HEK293 (cell line): ENCODE results near the gene EBNA1BP2.

ENCODE experiments used
- CTCF ChIA-PET: fragments of 350-600 bp; formaldehyde crosslinking; extraction: SDS; loops from one replicate; lab custom pipeline; 2021; ENCODE audit warnings: antibody characterized with exemption; lab: Yijun Ruan, JAX
- POLR2A ChIA-PET: fragments of 300-600 bp; formaldehyde crosslinking; extraction: SDS; loops from one replicate; lab custom pipeline; 2020; ENCODE audit warnings: antibody characterized with exemption, inconsistent platforms; lab: Yijun Ruan, JAX
- H3K27ac ChIP-seq: fragments of 200-500 bp; sonication (Bioruptor generic); 2 replicates; pipeline ENCODE4 v1.5.1; 2014; ENCODE audit warnings: low read depth, low read length, control low read depth, inconsistent platforms; ENCODE audit errors: extremely low read depth
- H3K36me3 ChIP-seq, 2 experiments: fragments of 200-500 bp in 1 of 2; sonication (Bioruptor generic) in 1 of 2; 1 replicate in 1 of 2; 2 replicates in 1 of 2; pipeline ENCODE4 v1.5.1; 2014 to 2017; ENCODE audit warnings: inconsistent platforms in 2 of 2, low read length in 2 of 2; ENCODE audit not compliant: control insufficient read depth in 2 of 2, insufficient read depth in 1 of 2
- H3K4me1 ChIP-seq: fragments of 200-500 bp; sonication (Bioruptor generic); 2 replicates; pipeline ENCODE4 v1.5.1; 2014; ENCODE audit warnings: mild to moderate bottlenecking, low read length, inconsistent platforms; ENCODE audit not compliant: control insufficient read depth, insufficient read depth
- H3K4me3 ChIP-seq: 2 replicates; pipeline ENCODE4 v1.5.1; 2011; ENCODE audit warnings: low read depth, mild to moderate bottlenecking, control low read depth, low read length, moderate library complexity
- H3K9me3 ChIP-seq: fragments of 200-500 bp; sonication (Bioruptor generic); 2 replicates; pipeline ENCODE4 v1.5.1; 2014; ENCODE audit warnings: low read depth, low read length, inconsistent platforms; ENCODE audit not compliant: control insufficient read depth, insufficient read depth
- EGR2 ChIP-seq: fragments of 450-650 bp; formaldehyde crosslinking; IDR thresholded peaks from 2 replicates; pipeline ENCODE4 v1.5.1; 2016; ENCODE audit warnings: low read depth, missing biosample characterization, missing genetic modification characterization
- KLF10 ChIP-seq: fragments of 450-650 bp; IDR thresholded peaks from 2 replicates; pipeline ENCODE4 v1.5.1; 2018; ENCODE audit warnings: missing biosample characterization, mild to moderate bottlenecking, missing genetic modification characterization
- MEIS1 ChIP-seq: sonication (generic); formaldehyde crosslinking; IDR thresholded peaks from 2 replicates; pipeline ENCODE4 v1.8.1; 2022; ENCODE audit warnings: missing genetic modification reagents, mild to moderate bottlenecking, borderline replicate concordance
- MYNN ChIP-seq: fragments of 450-650 bp; formaldehyde crosslinking; IDR thresholded peaks from 2 replicates; pipeline ENCODE4 v1.5.1; 2016; ENCODE audit warnings: missing biosample characterization, missing genetic modification characterization, borderline replicate concordance
- OSR2 ChIP-seq: fragments of 450-650 bp; formaldehyde crosslinking; IDR thresholded peaks from 2 replicates; pipeline ENCODE4 v1.5.1; 2016; ENCODE audit warnings: missing biosample characterization, missing genetic modification characterization
- YY1 ChIP-seq: fragments of 450-650 bp; formaldehyde crosslinking; IDR thresholded peaks from 2 replicates; pipeline ENCODE4 v1.5.1; 2018; ENCODE audit warnings: missing biosample characterization, missing genetic modification characterization
- ZBTB1 ChIP-seq: fragments of 450-650 bp; formaldehyde crosslinking; IDR thresholded peaks from 2 replicates; pipeline ENCODE4 v1.5.1; 2016; ENCODE audit warnings: missing biosample characterization, missing genetic modification characterization
- ZFP37 ChIP-seq: fragments of 450-650 bp; formaldehyde crosslinking; IDR thresholded peaks from 2 replicates; pipeline ENCODE4 v1.5.1; 2016; ENCODE audit warnings: missing biosample characterization, missing genetic modification characterization
- ZIC2 ChIP-seq: fragments of 450-650 bp; formaldehyde crosslinking; IDR thresholded peaks from 2 replicates; pipeline ENCODE4 v1.5.1; 2016; ENCODE audit warnings: missing biosample characterization, missing genetic modification characterization
- ZNF121 ChIP-seq: fragments of 450-650 bp; formaldehyde crosslinking; IDR thresholded peaks from 2 replicates; pipeline ENCODE4 v1.5.1; 2016; ENCODE audit warnings: missing biosample characterization, missing genetic modification characterization
- ZNF138 ChIP-seq: fragments of 450-650 bp; formaldehyde crosslinking; IDR thresholded peaks from 2 replicates; pipeline ENCODE4 v1.5.1; 2016; ENCODE audit warnings: missing biosample characterization, missing genetic modification characterization, borderline replicate concordance
- ZNF175 ChIP-seq: fragments of 450-650 bp; formaldehyde crosslinking; IDR thresholded peaks from 2 replicates; pipeline ENCODE4 v1.5.1; 2016; ENCODE audit warnings: missing biosample characterization, missing genetic modification characterization
- ZNF202 ChIP-seq: fragments of 450-650 bp; formaldehyde crosslinking; IDR thresholded peaks from 2 replicates; pipeline ENCODE4 v1.5.1; 2016; ENCODE audit warnings: missing biosample characterization, missing genetic modification characterization, borderline replicate concordance
- ZNF223 ChIP-seq: fragments of 450-650 bp; formaldehyde crosslinking; IDR thresholded peaks from 2 replicates; pipeline ENCODE4 v1.5.1; 2016; ENCODE audit warnings: missing biosample characterization, missing genetic modification characterization
- ZNF26 ChIP-seq: fragments of 450-650 bp; formaldehyde crosslinking; IDR thresholded peaks from 2 replicates; pipeline ENCODE4 v1.5.1; 2016; ENCODE audit warnings: missing biosample characterization, missing genetic modification characterization
- ZNF324 ChIP-seq: fragments of 450-650 bp; formaldehyde crosslinking; IDR thresholded peaks from 2 replicates; pipeline ENCODE4 v1.5.1; 2016; ENCODE audit warnings: missing biosample characterization, missing genetic modification characterization
- ZNF37A ChIP-seq: fragments of 450-650 bp; IDR thresholded peaks from 2 replicates; pipeline ENCODE4 v1.5.1; 2018; ENCODE audit warnings: missing biosample characterization, missing genetic modification characterization
- ZNF391 ChIP-seq: fragments of 450-650 bp; formaldehyde crosslinking; IDR thresholded peaks from 2 replicates; pipeline ENCODE4 v1.5.1; 2016; ENCODE audit warnings: low read depth, missing biosample characterization, missing genetic modification characterization, borderline replicate concordance
- ZNF416 ChIP-seq: fragments of 450-650 bp; formaldehyde crosslinking; IDR thresholded peaks from 2 replicates; pipeline ENCODE4 v1.5.1; 2016; ENCODE audit warnings: missing biosample characterization, missing genetic modification characterization
- ZNF433 ChIP-seq: fragments of 450-650 bp; formaldehyde crosslinking; IDR thresholded peaks from 2 replicates; pipeline ENCODE4 v1.5.1; 2016; ENCODE audit warnings: missing biosample characterization, missing genetic modification characterization, low read depth
- ZNF473 ChIP-seq: fragments of 450-650 bp; formaldehyde crosslinking; IDR thresholded peaks from 2 replicates; pipeline ENCODE4 v1.5.1; 2017; ENCODE audit warnings: missing biosample characterization, missing genetic modification characterization
- ZNF548 ChIP-seq: fragments of 450-650 bp; formaldehyde crosslinking; IDR thresholded peaks from 2 replicates; pipeline ENCODE4 v1.5.1; 2016; ENCODE audit warnings: missing biosample characterization, missing genetic modification characterization
- ZNF585B ChIP-seq: fragments of 450-650 bp; formaldehyde crosslinking; IDR thresholded peaks from 2 replicates; pipeline ENCODE4 v1.5.1; 2016; ENCODE audit warnings: missing biosample characterization, missing genetic modification characterization
- ZNF660 ChIP-seq: fragments of 450-650 bp; IDR thresholded peaks from 2 replicates; pipeline ENCODE4 v1.5.1; 2018; ENCODE audit warnings: missing biosample characterization, mild to moderate bottlenecking, missing genetic modification characterization
- ZNF677 ChIP-seq: fragments of 450-650 bp; IDR thresholded peaks from 2 replicates; pipeline ENCODE4 v1.5.0; 2018; ENCODE audit warnings: missing biosample characterization, mild to moderate bottlenecking, missing genetic modification characterization, moderate library complexity
- ZNF692 ChIP-seq: fragments of 450-650 bp; formaldehyde crosslinking; IDR thresholded peaks from 2 replicates; pipeline ENCODE4 v1.5.1; 2016; ENCODE audit warnings: missing biosample characterization, missing genetic modification characterization
- ZNF785 ChIP-seq: fragments of 450-650 bp; formaldehyde crosslinking; IDR thresholded peaks from 2 replicates; pipeline ENCODE4 v1.5.1; 2016; ENCODE audit warnings: missing biosample characterization, missing genetic modification characterization
- ZNF791 ChIP-seq: fragments of 450-650 bp; formaldehyde crosslinking; IDR thresholded peaks from 2 replicates; pipeline ENCODE4 v1.5.1; 2016; ENCODE audit warnings: missing biosample characterization, missing genetic modification characterization
- TF ChIP-seq, protein P1 (sequence below): fragments of 450-650 bp; formaldehyde crosslinking; IDR thresholded peaks from 2 replicates; pipeline ENCODE4 v1.5.1; 2016; ENCODE audit warnings: missing biosample characterization, missing genetic modification characterization, borderline replicate concordance

EBNA1BP2 gene

GRCh38 chr1:43221797-43222196 lies 49.7 kb upstream of the EBNA1BP2 start (continued):
- TF ChIP-seq KLF10 (no peak), MYNN (no peak), EGR2 (tag by site-specific recombination) (no peak), ZFP37 (tag by site-specific recombination) (no peak), ZNF548 (tag by site-specific recombination) (no peak), MEIS1 (CRISPR knock-in tag) (no peak), ZIC2 (no peak), ZNF175 (tag by site-specific recombination) (no peak), ZNF433 (tag by site-specific recombination) (no peak), ZNF791 (tag by site-specific recombination) (no peak), ZNF202 (tag by site-specific recombination) (no peak), OSR2 (tag by site-specific recombination) (no peak)
- TF ChIP-seq, protein P1, sequence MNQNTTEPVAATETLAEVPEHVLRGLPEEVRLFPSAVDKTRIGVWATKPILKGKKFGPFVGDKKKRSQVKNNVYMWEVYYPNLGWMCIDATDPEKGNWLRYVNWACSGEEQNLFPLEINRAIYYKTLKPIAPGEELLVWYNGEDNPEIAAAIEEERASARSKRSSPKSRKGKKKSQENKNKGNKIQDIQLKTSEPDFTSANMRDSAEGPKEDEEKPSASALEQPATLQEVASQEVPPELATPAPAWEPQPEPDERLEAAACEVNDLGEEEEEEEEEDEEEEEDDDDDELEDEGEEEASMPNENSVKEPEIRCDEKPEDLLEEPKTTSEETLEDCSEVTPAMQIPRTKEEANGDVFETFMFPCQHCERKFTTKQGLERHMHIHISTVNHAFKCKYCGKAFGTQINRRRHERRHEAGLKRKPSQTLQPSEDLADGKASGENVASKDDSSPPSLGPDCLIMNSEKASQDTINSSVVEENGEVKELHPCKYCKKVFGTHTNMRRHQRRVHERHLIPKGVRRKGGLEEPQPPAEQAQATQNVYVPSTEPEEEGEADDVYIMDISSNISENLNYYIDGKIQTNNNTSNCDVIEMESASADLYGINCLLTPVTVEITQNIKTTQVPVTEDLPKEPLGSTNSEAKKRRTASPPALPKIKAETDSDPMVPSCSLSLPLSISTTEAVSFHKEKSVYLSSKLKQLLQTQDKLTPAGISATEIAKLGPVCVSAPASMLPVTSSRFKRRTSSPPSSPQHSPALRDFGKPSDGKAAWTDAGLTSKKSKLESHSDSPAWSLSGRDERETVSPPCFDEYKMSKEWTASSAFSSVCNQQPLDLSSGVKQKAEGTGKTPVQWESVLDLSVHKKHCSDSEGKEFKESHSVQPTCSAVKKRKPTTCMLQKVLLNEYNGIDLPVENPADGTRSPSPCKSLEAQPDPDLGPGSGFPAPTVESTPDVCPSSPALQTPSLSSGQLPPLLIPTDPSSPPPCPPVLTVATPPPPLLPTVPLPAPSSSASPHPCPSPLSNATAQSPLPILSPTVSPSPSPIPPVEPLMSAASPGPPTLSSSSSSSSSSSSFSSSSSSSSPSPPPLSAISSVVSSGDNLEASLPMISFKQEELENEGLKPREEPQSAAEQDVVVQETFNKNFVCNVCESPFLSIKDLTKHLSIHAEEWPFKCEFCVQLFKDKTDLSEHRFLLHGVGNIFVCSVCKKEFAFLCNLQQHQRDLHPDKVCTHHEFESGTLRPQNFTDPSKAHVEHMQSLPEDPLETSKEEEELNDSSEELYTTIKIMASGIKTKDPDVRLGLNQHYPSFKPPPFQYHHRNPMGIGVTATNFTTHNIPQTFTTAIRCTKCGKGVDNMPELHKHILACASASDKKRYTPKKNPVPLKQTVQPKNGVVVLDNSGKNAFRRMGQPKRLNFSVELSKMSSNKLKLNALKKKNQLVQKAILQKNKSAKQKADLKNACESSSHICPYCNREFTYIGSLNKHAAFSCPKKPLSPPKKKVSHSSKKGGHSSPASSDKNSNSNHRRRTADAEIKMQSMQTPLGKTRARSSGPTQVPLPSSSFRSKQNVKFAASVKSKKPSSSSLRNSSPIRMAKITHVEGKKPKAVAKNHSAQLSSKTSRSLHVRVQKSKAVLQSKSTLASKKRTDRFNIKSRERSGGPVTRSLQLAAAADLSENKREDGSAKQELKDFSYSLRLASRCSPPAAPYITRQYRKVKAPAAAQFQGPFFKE (tag by site-specific recombination), result no peak

GRCh38 chr1:43220905-43221778 lies 49.1 kb upstream of the EBNA1BP2 start:
- Histone ChIP-seq H3K4me3 (no peak overlapping the region), H3K4me1 (no peaks in the 10 kb centered on the region)
- CTCF ChIA-PET, result no interaction called here
- TF ChIP-seq YY1 (tag by site-specific recombination), result no peak
- no peak for TF ChIP-seq ZNF692 (tag by site-specific recombination)
- no peak for TF ChIP-seq ZNF416 (tag by site-specific recombination)
- no peak for TF ChIP-seq ZNF391 (tag by site-specific recombination)
- TF ChIP-seq ZBTB1, result no peak
- TF ChIP-seq ZNF585B (tag by site-specific recombination), result no peak
- no peak for TF ChIP-seq ZNF138 (tag by site-specific recombination)
- TF ChIP-seq ZNF223, result no peak
- TF ChIP-seq ZNF121 (tag by site-specific recombination), result no peak
- TF ChIP-seq ZNF26 (tag by site-specific recombination), result no peak
- TF ChIP-seq ZNF677 (tag by site-specific recombination), result no peak
- no peak for TF ChIP-seq ZNF324 (tag by site-specific recombination)
- no peak for TF ChIP-seq ZNF37A
- TF ChIP-seq ZNF660 (tag by site-specific recombination), result no peak
- no peak for TF ChIP-seq ZNF473
- TF ChIP-seq ZNF785, result no peak
- TF ChIP-seq, all 188 proteins: peak for 0
- H3K36me3 ChIP-seq, result no peaks in the 10 kb centered on the region
- no peaks in the 10 kb centered on the region for H3K9me3 ChIP-seq
- POLR2A ChIA-PET, result interaction anchor here (0.5 kb wide), 1 partner anchor 109 kb away, joined by 3 read pairs; no protein-coding TSS in a partner anchor
- no peak overlapping the region for H3K27ac ChIP-seq
